Measurements from ENCODE around the gene C1RL. TPM values are rescaled to one million over a fixed set of nuclear protein-coding genes. Genes with fewer than 3 reads are reported as not detected.

Gene C1RL
- total RNA-seq, 4 donors from 2014 or later, result 38.1 to 42.3 (median 40.4) TPM

GRCh38 chr12:7103837-7104584 lies 5.0 kb downstream of the C1RL start:
- no peak for DNase-seq (ENCODE audit: low spot score in 2 of 2)
- intact Hi-C loops (cut with DNase I; ENCODE audit: low total_unique reads), result no loop called here
- no peak overlapping the region for H3K4me3 ChIP-seq (ENCODE audit: low read depth, poor library complexity, severe bottlenecking)
- TF ChIP-seq, protein P1, sequence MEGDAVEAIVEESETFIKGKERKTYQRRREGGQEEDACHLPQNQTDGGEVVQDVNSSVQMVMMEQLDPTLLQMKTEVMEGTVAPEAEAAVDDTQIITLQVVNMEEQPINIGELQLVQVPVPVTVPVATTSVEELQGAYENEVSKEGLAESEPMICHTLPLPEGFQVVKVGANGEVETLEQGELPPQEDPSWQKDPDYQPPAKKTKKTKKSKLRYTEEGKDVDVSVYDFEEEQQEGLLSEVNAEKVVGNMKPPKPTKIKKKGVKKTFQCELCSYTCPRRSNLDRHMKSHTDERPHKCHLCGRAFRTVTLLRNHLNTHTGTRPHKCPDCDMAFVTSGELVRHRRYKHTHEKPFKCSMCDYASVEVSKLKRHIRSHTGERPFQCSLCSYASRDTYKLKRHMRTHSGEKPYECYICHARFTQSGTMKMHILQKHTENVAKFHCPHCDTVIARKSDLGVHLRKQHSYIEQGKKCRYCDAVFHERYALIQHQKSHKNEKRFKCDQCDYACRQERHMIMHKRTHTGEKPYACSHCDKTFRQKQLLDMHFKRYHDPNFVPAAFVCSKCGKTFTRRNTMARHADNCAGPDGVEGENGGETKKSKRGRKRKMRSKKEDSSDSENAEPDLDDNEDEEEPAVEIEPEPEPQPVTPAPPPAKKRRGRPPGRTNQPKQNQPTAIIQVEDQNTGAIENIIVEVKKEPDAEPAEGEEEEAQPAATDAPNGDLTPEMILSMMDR (IDR thresholded peaks at IDR 0.05), result no peak
- no peak for TF ChIP-seq POLR2A (IDR thresholded peaks at IDR 0.05)
- 93 to 95% methylated on average over 14 of the region's 14 CpGs for WGBS, 2 donors

DNA sequence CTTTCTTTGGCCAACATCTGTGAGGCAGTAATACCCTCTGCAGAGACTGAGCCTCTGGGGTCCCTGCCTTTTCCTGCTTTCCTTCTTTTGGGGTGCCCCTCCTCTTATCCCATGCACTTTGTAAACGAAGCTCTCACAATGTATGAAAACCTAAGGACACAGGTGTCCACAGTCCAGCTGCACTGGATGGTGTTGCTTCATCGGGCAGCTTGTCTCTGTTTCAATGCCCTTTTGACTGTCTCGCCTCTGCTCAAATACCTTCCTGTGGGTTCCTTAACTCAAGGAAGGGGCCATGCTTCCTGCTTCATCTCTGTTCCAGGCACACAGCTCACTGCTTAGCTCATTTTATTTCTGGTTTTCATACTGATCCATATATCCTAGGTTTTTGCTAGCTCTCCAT lies 6.4 kb downstream of the C1RL start:
- intact Hi-C loops (cut with DNase I; ENCODE audit: low total_unique reads), result no loop called here
- TF ChIP-seq, protein P1 (IDR thresholded peaks at IDR 0.05), result no peak
- TF ChIP-seq POLR2A (IDR thresholded peaks at IDR 0.05), result no peak
- H3K4me3 ChIP-seq (ENCODE audit: low read depth, poor library complexity, severe bottlenecking), result no peak overlapping the region
- WGBS, 2 donors, result 86 to 91% methylated on average over 3 of the region's 3 CpGs
- DNase-seq (ENCODE audit: low spot score in 2 of 2), result no peak

DNA sequence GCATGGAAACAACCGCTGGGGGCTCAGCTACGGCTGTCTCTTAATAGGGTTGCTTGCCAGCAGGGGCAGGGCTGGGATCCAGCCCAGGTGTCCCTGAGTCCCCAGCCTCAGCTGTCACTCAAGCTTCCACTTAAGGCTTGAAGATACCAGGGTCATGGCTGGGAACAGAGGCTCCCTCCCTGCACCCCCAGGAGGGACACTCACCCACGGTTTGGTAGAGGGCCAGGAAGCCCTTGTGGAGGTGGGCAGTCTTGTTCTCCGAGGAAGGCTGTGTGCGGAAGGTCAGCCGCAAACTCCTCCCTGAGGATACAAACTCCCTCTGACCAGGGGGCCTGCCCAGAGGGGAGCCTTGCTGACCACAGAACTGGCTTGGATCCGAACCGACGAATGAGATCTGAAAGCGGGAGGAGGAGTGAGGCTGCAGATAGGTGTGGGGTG lies 7.3 kb downstream of the C1RL start:
- WGBS, 2 donors, result 76 to 88% methylated on average over 10 of the region's 10 CpGs
- H3K4me3 ChIP-seq (ENCODE audit: low read depth, poor library complexity, severe bottlenecking), result no peak overlapping the region
- intact Hi-C loops (cut with DNase I; ENCODE audit: low total_unique reads), result no loop called here
- DNase-seq (ENCODE audit: low spot score in 2 of 2), result no peak
- TF ChIP-seq, protein P1 (IDR thresholded peaks at IDR 0.05), result no peak
- TF ChIP-seq POLR2A (IDR thresholded peaks at IDR 0.05), result no peak

- WGBS, 2 donors, result 85 to 90% methylated on average over 4 of the region's 4 CpGs
- no peak for DNase-seq (ENCODE audit: low spot score in 2 of 2)
- H3K4me3 ChIP-seq (ENCODE audit: low read depth, poor library complexity, severe bottlenecking), result no peak overlapping the region
- intact Hi-C loops (cut with DNase I; ENCODE audit: low total_unique reads), result no loop called here
- TF ChIP-seq, protein P1 (IDR thresholded peaks at IDR 0.05), result no peak
- TF ChIP-seq POLR2A (IDR thresholded peaks at IDR 0.05), result no peak
Measured at GRCh38 chr12:7101047-7101693, 7.8 kb downstream of the C1RL start.

- intact Hi-C loops (cut with DNase I; ENCODE audit: low total_unique reads), result no loop called here
Measured at GRCh38 chr12:7100239-7100638, 8.8 kb downstream of the C1RL start.

More at GRCh38 chr12:7100239-7100638, 8.8 kb downstream of the C1RL start:
- WGBS, 2 donors, result 75 to 77% methylated on average over 4 of the region's 4 CpGs
- H3K4me3 ChIP-seq (ENCODE audit: low read depth, poor library complexity, severe bottlenecking), result no peak overlapping the region
- TF ChIP-seq POLR2A (IDR thresholded peaks at IDR 0.05), result no peak
- TF ChIP-seq, protein P1 (IDR thresholded peaks at IDR 0.05), result no peak
- no peak for DNase-seq (ENCODE audit: low spot score in 2 of 2)
